Epithelial cell of proximal tubule (primary cell): ENCODE data around the gene ENAH. TPM values are rescaled to one million over a fixed set of nuclear protein-coding genes. Genes with fewer than 3 reads are reported as not detected.

Experiments
- DNase-seq: peaks from one replicate; pipeline ENCODE4 v3.0.0-alpha.2; 2011; ENCODE audit warnings: low read depth
- H3K4me3 ChIP-seq: 2 replicates; pipeline ENCODE4 v1.5.1; 2011; ENCODE audit warnings: low read depth, mild to moderate bottlenecking, low read length
- total RNA-seq: library from RNA; depleted of rRNA; stranded (reverse); fragments of >200 nt; gene quantifications from 2 replicates; pipeline ENCODE4 v1.2.3, GENCODE V29; 2015
- TF ChIP-seq, protein P1 (sequence below): conservative IDR thresholded peaks from 2 replicates; pipeline ENCODE4 v1.5.1; 2012; ENCODE audit warnings: low read depth, mild to moderate bottlenecking, low read length

The ENAH gene
- total RNA-seq, 1 donor from 2014 or later = 37.7 TPM

GRCh38 chr1:225466848-225467192, 186.1 kb downstream of the ENAH start:
- no peak overlapping the region for H3K4me3 ChIP-seq
- TF ChIP-seq, protein P1, sequence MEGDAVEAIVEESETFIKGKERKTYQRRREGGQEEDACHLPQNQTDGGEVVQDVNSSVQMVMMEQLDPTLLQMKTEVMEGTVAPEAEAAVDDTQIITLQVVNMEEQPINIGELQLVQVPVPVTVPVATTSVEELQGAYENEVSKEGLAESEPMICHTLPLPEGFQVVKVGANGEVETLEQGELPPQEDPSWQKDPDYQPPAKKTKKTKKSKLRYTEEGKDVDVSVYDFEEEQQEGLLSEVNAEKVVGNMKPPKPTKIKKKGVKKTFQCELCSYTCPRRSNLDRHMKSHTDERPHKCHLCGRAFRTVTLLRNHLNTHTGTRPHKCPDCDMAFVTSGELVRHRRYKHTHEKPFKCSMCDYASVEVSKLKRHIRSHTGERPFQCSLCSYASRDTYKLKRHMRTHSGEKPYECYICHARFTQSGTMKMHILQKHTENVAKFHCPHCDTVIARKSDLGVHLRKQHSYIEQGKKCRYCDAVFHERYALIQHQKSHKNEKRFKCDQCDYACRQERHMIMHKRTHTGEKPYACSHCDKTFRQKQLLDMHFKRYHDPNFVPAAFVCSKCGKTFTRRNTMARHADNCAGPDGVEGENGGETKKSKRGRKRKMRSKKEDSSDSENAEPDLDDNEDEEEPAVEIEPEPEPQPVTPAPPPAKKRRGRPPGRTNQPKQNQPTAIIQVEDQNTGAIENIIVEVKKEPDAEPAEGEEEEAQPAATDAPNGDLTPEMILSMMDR = no peak
- DNase-seq = no peak

- no peak for DNase-seq
- TF ChIP-seq, protein P1 = no peak
- no peak overlapping the region for H3K4me3 ChIP-seq
These were observed 187.0 kb downstream of the ENAH start for GRCh38 chr1:225465793-225466517.

GRCh38 chr1:225464851-225465792, 187.8 kb downstream of the ENAH start:
- TF ChIP-seq, protein P1 = no peak
- DNase-seq = no peak
- no peak overlapping the region for H3K4me3 ChIP-seq

DNA sequence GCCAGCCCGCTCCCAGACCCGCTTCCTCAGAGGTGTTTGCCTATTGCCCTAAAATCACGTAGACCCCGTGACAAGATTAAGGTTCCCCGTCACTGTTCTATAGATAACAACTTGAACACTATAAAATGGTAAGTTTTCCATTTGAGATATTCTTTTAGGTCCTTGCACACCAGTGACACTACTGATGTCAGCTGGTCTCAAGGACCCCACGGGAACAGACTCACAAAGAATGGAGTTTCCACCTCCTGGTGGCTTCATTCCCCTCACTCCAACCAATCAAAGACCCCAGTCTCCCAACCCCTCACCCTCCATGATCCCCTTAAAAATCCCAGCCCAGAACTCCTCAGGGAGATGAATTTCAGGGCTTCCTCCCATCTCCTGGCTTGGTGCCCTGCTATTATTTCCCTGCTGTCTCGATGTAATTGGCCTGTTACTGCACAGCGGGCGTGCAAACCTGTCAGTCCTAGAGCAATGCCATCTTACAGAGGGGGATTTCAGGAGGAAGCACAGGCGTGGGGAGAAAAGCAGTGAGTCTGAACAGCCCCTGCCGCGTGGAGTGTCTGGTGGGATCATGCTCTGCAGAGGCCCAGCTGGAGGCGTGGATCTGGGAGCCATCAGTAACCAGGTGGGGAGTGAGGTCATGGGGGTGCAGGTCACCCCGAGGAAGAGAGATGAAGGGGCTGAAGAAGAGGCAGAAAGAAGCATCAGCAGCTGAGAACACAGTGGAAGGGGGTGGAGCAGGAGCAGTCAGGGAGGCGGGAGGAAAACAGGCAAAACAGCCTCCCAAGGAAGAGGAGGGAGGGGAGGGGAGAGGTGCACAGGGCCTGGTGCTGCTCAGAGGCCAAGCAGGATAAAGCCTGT, 190.0 kb downstream of the ENAH start:
- DNase-seq = no peak
- TF ChIP-seq, protein P1 = no peak
- no peak overlapping the region for H3K4me3 ChIP-seq

- H3K4me3 ChIP-seq = no peak overlapping the region
- TF ChIP-seq, protein P1 = no peak
- no peak for DNase-seq
These were observed 190.6 kb downstream of the ENAH start for GRCh38 chr1:225462429-225462713.

- H3K4me3 ChIP-seq = no peak overlapping the region
- DNase-seq = no peak
- TF ChIP-seq, protein P1 = no peak
These were observed 191.1 kb downstream of the ENAH start for GRCh38 chr1:225461533-225462428.
